Inferior parietal cortex (tissue), 1 donor: ENCODE results near the gene RBM22.

Source experiments
- DNase-seq: peaks from one replicate; pipeline ENCODE4 v3.0.0-alpha.2; 2016; ENCODE audit errors: extremely low spot score

The RBM22 gene

GRCh38 chr5:150651924-150652671 is 48.8 kb downstream of the RBM22 start:
- DNase-seq, result no peak

DNA sequence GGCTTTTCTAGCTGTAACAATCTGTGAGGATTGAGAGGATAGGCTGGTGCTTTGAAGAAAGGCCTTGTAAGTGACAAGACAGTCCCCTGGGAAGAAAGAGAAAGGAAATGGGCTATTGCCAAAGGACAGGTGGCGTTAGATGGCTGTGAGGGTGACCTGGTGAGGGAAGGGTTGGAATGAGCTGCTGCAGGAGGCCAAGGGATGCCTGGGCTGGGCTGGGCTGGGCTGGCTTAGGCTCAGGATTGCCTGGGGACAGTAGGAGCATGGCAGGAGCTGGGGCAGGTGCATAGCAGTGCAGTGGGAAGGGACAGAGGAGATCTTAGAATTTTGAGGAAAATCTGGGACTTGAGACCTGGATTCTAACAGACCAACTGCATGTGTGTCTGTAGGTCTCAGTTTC is 49.5 kb downstream of the RBM22 start:
- no peak for DNase-seq

DNA sequence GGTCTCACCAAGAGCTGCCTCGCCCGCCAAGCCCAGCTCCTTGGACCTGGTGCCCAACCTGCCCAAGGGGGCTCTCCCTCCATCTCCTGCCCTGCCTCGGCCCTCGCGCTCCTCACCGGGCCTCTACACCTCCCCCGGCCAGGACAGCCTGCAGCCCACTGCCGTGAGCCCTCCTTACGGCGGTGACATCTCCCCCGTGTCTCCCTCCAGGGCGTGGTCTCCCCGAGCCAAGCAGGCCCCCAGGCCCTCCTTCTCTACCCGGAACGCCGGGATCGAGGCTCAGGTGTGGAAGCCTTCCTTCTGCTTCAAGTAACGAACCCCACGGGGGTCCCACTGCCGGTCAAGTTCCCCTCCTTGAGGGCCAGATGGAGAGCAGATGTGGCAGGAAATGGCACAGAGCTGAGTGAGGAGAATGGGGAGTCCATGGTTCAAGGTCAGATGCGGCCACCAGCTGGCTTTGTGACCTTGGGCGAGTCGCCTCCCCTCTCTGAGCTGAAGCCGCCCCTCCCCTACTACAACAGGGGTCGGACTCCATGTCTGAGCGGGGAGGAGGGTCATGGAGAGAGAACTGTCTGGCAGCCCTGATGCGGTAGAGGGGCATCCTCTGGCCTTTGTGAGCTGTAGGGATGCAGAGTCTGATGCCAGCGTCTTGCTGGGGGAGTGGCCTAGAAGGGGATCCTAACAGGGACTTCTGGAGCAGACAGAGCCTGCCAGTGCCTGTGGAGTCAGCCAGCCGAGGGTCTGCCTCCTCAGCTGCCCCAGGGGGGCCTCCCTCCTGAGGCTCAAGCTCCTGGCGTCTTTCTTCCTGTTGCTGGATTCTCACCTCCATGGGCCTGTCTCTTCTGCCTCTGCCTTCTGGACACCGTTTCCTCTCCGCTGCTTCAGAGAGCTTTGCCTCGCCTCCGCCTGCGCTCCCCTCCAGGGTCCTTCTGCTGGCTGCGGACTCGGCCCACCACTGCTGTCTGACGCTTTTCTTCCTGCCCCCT is 50.5 kb downstream of the RBM22 start:
- DNase-seq, result no peak

GRCh38 chr5:150649108-150650020 is 51.5 kb downstream of the RBM22 start:
- DNase-seq, result no peak

- no peak for DNase-seq
Observed at GRCh38 chr5:150648294-150649107, 52.4 kb downstream of the RBM22 start.

DNA sequence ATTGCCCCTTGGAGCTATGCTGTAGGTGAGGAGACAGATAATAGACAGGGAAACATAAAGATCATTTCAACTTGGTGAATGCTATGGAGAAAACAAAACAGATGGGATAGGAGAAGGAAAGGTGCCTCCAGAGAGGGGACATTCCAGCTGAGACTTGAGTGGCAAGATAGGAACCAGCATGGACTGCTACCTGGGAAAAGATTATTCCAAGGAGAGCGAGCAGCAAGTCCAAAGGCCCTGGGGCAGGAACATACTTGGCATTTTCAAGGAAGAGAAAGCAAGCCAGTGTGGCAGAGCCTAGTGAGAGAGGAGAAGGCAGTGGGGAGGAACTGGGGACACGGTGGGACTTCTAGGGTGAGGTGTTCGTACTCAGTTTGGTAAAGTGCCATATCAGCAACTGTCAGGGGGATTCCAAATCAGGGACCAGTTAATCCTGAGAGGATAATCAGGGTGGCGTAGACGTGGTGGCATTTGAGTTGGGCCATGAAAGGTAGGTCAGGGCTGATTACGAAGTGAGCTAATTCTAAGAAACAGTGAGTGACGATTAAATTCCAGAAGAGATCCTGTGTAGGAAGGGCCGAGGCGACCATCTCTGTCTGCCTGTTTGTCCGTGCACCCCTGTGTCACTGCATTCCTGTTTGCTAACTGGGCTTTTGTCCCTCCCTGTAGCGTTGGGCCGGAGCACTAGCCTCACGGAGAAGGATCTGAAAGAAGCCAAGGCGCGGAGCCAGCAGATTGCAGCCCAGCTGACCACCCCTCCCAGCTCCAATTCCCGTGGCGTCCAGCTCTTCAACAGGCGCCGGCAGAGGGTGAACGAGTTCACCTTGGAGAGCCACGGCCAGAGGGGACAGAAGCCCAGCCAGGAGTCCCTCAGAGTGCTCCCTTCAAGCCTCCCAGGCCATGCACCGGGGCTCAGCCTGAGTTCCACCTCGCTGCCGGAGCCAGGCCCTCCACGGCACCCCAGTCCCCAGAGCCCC is 53.3 kb downstream of the RBM22 start:
- DNase-seq, result no peak

DNA sequence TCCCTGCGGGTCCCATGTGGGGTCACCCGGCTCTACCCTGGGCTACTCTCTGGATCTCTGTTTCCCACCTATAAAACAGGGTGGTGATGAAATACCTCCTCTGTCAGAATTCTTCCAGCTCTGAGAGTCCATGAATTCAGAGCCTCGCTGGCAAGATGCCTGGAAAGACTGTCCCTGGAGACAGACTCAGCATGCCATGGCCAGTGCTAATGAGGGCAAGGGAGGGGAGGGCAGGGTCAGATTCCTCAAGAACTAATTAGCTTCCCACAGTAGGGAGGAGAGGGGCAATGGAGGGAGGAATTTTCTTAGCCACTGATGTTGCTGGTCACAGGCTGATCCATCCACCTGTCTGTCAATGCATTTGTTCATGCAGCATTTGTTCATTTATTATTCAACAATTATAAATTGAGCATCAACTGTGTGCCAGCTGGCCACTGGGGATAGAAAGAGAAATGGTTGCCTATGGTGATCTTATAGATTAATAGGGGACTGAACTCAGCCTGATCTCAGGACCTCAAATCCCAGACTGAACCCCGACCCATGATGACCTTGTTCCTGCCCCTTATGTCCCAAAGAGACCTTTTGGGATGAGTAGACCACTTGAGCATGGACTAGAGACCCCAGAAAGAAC is 55.7 kb downstream of the RBM22 start:
- DNase-seq, result no peak

DNA sequence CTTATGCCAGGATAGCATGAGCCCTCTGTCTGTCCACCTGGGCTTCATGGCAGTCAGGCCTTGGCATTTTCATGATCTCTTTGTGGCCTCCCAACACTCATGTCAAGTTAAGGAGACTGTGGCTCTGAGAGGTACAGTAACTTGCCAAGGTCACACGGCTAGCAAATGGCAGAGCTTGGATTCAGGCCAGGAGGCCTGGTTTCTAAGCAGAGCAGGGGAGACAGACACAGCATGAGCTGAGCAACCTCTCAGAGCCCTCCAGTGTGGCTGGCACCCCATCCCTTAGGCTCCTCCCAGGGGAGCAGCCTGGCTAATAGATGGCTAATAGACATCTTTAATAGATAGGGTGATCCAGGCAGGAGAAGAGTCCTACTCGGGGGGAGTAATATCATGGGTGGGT is 56.3 kb downstream of the RBM22 start:
- DNase-seq, result no peak

GRCh38 chr5:150644058-150644457 is 56.8 kb downstream of the RBM22 start:
- no peak for DNase-seq

GRCh38 chr5:150642991-150643710 is 57.7 kb downstream of the RBM22 start:
- no peak for DNase-seq

DNA sequence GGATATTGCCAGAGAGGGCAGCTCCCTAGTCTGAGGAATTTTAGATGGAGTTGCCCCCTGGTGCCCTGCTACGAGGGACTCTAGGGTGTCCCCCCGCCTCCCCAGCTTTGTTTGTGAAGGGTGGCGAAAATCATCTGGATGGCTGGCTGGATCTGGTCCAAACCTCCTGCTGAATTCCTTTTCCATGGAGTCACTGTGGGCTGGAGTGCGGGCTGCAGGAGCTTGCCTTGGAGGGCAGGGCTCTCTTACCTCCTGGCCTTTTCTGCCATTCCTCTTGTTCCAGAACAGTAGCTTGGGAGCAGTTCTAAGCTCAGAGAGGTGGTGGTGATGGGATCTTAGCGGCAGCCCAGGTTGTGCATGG is 58.3 kb downstream of the RBM22 start:
- DNase-seq, result no peak

DNA sequence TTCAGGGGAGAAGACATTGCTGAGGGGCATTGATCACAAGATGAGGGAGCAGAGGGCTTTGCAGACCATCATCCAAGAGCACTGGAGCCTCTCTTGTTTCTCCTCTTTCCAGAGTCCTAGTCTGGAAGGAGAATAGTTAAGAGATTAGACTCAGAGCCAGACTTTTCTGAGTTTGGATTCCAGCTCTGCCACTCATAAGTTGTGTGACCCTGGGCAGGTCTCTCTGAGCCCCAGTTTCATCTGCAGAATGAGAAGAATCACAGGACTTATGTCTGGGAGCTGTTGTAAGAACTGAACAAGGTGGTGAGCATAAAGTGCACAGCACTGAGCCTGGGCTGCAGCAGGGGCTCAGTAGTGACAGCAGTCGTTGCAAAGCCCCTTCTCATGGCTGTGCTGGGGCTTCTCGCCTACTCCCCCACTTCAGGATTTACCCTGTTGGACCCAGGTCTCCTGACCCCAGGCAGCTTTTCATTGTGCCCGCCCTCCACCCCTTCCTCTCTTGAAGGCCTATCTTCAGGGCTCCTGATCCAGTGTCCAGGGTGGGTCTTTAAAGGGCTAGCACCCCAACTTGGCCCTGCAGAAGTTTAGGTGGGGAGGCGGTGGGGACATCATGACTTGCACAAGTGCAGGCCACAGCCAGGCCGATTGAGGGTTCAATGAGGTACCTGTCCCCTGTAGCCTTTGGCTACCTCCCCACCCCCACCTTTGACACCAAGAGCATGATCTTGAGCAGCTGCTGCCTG is 58.9 kb downstream of the RBM22 start:
- no peak for DNase-seq

- DNase-seq, result no peak
Observed at GRCh38 chr5:150641006-150641570, 59.8 kb downstream of the RBM22 start.
